ENCODE measurements around the gene SGSM2. TPM values are rescaled to one million over a fixed set of nuclear protein-coding genes. Genes with fewer than 3 reads are reported as not detected.

The SGSM2 gene
- total and polyA plus RNA-seq, 2 experiments from 2014 or later = 13.7 to 52.4 TPM

DNA sequence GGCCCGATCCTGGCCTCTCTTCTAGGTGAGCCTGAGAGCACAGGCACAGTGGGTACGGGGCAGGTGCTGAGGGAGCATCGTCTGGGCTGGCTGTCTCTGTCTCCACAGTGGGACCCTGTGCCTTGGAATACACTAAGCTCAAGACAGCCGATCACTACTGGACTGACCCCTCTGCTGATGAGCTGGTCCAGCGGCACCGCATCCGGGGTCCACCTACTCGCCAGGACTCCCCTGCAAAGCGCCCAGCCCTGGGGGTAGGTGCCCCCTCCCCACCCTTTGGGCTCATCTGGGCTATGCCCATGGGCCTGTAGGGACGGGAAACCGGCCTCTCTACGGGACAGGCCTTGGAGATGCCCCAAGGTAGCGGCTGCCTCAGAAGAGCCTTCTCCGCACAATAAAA, 25.6 kb downstream of the SGSM2 start (continued):
- TF ChIP-seq, protein P1, sequence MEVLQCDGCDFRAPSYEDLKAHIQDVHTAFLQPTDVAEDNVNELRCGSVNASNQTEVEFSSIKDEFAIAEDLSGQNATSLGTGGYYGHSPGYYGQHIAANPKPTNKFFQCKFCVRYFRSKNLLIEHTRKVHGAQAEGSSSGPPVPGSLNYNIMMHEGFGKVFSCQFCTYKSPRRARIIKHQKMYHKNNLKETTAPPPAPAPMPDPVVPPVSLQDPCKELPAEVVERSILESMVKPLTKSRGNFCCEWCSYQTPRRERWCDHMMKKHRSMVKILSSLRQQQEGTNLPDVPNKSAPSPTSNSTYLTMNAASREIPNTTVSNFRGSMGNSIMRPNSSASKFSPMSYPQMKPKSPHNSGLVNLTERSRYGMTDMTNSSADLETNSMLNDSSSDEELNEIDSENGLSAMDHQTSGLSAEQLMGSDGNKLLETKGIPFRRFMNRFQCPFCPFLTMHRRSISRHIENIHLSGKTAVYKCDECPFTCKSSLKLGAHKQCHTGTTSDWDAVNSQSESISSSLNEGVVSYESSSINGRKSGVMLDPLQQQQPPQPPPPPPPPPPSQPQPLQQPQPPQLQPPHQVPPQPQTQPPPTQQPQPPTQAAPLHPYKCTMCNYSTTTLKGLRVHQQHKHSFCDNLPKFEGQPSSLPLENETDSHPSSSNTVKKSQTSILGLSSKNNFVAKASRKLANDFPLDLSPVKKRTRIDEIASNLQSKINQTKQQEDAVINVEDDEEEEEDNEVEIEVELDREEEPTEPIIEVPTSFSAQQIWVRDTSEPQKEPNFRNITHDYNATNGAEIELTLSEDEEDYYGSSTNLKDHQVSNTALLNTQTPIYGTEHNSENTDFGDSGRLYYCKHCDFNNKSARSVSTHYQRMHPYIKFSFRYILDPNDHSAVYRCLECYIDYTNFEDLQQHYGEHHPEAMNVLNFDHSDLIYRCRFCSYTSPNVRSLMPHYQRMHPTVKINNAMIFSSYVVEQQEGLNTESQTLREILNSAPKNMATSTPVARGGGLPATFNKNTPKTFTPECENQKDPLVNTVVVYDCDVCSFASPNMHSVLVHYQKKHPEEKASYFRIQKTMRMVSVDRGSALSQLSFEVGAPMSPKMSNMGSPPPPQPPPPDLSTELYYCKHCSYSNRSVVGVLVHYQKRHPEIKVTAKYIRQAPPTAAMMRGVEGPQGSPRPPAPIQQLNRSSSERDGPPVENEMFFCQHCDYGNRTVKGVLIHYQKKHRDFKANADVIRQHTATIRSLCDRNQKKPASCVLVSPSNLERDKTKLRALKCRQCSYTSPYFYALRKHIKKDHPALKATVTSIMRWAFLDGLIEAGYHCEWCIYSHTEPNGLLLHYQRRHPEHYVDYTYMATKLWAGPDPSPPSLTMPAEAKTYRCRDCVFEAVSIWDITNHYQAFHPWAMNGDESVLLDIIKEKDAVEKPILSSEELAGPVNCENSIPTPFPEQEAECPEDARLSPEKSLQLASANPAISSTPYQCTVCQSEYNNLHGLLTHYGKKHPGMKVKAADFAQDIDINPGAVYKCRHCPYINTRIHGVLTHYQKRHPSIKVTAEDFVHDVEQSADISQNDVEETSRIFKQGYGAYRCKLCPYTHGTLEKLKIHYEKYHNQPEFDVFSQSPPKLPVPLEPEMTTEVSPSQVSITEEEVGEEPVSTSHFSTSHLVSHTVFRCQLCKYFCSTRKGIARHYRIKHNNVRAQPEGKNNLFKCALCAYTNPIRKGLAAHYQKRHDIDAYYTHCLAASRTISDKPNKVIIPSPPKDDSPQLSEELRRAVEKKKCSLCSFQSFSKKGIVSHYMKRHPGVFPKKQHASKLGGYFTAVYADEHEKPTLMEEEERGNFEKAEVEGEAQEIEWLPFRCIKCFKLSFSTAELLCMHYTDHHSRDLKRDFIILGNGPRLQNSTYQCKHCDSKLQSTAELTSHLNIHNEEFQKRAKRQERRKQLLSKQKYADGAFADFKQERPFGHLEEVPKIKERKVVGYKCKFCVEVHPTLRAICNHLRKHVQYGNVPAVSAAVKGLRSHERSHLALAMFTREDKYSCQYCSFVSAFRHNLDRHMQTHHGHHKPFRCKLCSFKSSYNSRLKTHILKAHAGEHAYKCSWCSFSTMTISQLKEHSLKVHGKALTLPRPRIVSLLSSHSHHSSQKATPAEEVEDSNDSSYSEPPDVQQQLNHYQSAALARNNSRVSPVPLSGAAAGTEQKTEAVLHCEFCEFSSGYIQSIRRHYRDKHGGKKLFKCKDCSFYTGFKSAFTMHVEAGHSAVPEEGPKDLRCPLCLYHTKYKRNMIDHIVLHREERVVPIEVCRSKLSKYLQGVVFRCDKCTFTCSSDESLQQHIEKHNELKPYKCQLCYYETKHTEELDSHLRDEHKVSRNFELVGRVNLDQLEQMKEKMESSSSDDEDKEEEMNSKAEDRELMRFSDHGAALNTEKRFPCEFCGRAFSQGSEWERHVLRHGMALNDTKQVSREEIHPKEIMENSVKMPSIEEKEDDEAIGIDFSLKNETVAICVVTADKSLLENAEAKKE (CRISPR knock-in tag; IDR thresholded peaks at IDR 0.05) = no peak
- no peak for TF ChIP-seq EZH2phosphoT487 (IDR thresholded peaks at IDR 0.05; ENCODE audit: unreplicated experiment)
- no peak for TF ChIP-seq POLR2AphosphoS5 (IDR thresholded peaks at IDR 0.05; ENCODE audit: low read depth)
- no peak for TF ChIP-seq CREB1 (CRISPR knock-in tag; IDR thresholded peaks at IDR 0.05; ENCODE audit: low read depth)
- TF ChIP-seq NANOG (IDR thresholded peaks at IDR 0.05; ENCODE audit: borderline replicate concordance) = no peak

- no peak for ATAC-seq
- no peaks in the 10 kb centered on the region for H4K20me1 ChIP-seq (replicated peaks; ENCODE audit: insufficient read depth)
- peaks cover 6% of the 10 kb centered on the region for H3K4me1 Mint-ChIP-seq
Measured at GRCh38 chr17:2363318-2363717, 26.0 kb downstream of the SGSM2 start.

More at GRCh38 chr17:2363318-2363717, 26.0 kb downstream of the SGSM2 start:
- TF ChIP-seq, protein P2, sequence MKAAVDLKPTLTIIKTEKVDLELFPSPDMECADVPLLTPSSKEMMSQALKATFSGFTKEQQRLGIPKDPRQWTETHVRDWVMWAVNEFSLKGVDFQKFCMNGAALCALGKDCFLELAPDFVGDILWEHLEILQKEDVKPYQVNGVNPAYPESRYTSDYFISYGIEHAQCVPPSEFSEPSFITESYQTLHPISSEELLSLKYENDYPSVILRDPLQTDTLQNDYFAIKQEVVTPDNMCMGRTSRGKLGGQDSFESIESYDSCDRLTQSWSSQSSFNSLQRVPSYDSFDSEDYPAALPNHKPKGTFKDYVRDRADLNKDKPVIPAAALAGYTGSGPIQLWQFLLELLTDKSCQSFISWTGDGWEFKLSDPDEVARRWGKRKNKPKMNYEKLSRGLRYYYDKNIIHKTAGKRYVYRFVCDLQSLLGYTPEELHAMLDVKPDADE (IDR thresholded peaks at IDR 0.05) = no peak
- TF ChIP-seq ZNF331 (CRISPR knock-in tag; IDR thresholded peaks at IDR 0.05; ENCODE audit: low read depth) = no peak
- TF ChIP-seq EZH2phosphoT487 (IDR thresholded peaks at IDR 0.05; ENCODE audit: unreplicated experiment) = no peak
- no peak for TF ChIP-seq STAT1 (IDR thresholded peaks at IDR 0.05; ENCODE audit: unreplicated experiment)
- TF ChIP-seq NANOG (IDR thresholded peaks at IDR 0.05; ENCODE audit: borderline replicate concordance) = no peak
- TF ChIP-seq CTCF (conservative IDR thresholded peaks at IDR 0.05; ENCODE audit: low read depth in 2 of 2) = no peak
- Histone ChIP-seq H3K27ac (ENCODE audit: low read depth) (no peak overlapping the region), H3K4me3 (no peak overlapping the region), H3F3A (replicated peaks; ENCODE audit: low read depth) (no peaks in the 10 kb centered on the region), H3K4me1 (ENCODE audit: insufficient read depth) (no peaks in the 10 kb centered on the region), H3K79me2 (replicated peaks; ENCODE audit: insufficient read depth) (no peaks in the 10 kb centered on the region), H3K4me2 (no peak overlapping the region), H3K36me3 (ENCODE audit: insufficient read depth) (no peaks in the 10 kb centered on the region), H3K9me2 (ENCODE audit: insufficient read depth) (no peaks in the 10 kb centered on the region), H3K27me3 (ENCODE audit: insufficient read depth) (no peaks in the 10 kb centered on the region), H2AFZ (no peak overlapping the region)
- DNase-seq (ENCODE audit: low spot score) = no peak
- Mint-ChIP-seq H3K4me3 (no peak overlapping the region), H3K27me3 (ENCODE audit: insufficient read depth, low read depth, poor library complexity) (peaks cover 8% of the 10 kb centered on the region), H3K9me3 (no peaks in the 10 kb centered on the region), H3K36me3 (ENCODE audit: low read depth) (no peaks in the 10 kb centered on the region), H3K27ac (no peak overlapping the region)
